A673 (cell line): Measurements from ENCODE around the gene UNK. TPM values are rescaled to one million over a fixed set of nuclear protein-coding genes. Genes with fewer than 3 reads are reported as not detected.

Source experiments
- BruUV-seq: library from RNA; stranded (reverse); fragments of 400-500 nt; replicated peaks from 2 replicates; lab custom pipeline; 2021; lab: Mats Ljungman, UMichigan
- CTCF ChIA-PET: fragments of 300-600 bp; sonication (Branson Sonifier 250); formaldehyde crosslinking; loops from one replicate; lab custom pipeline; 2022; ENCODE audit warnings: antibody characterized with exemption; lab: Charles Lee
- POLR2A ChIA-PET: fragments of 300-600 bp; sonication (Branson Sonifier 250); formaldehyde crosslinking; loops from one replicate; lab custom pipeline; 2022; ENCODE audit warnings: antibody characterized with exemption; ENCODE audit not compliant: low non-redundant PET; lab: Charles Lee
- DNase-seq: peaks from one replicate; pipeline ENCODE4 v3.0.0-alpha.2; 2015; ENCODE audit warnings: low spot score
- H3K27ac ChIP-seq: fragments of 200-600 bp; sonication (generic); 2 replicates; pipeline ENCODE4 v1.5.1; 2016; ENCODE audit warnings: mixed run types, low read depth, mild to moderate bottlenecking, mixed read lengths, antibody characterized with exemption, low read length; ENCODE audit not compliant: poor library complexity, severe bottlenecking
- H3K27me3 ChIP-seq: fragments of 200-600 bp; sonication (generic); replicated peaks from 2 replicates; pipeline ENCODE4 v1.6.1; 2017; ENCODE audit warnings: mixed run types, low read depth, mild to moderate bottlenecking, mixed read lengths, antibody characterized with exemption, low read length; ENCODE audit not compliant: insufficient read depth, poor library complexity
- H3K36me3 ChIP-seq: fragments of 200-600 bp; sonication (generic); 2 replicates; pipeline ENCODE4 v1.6.1; 2016; ENCODE audit warnings: mixed run types, mild to moderate bottlenecking, mixed read lengths, antibody characterized with exemption, low read length; ENCODE audit not compliant: insufficient read depth, poor library complexity, severe bottlenecking
- H3K4me1 ChIP-seq: fragments of 200-600 bp; sonication (generic); 2 replicates; pipeline ENCODE4 v1.6.1; 2017; ENCODE audit warnings: mixed run types, mild to moderate bottlenecking, mixed read lengths, antibody characterized with exemption, low read length; ENCODE audit not compliant: insufficient read depth, poor library complexity, severe bottlenecking
- H3K4me3 ChIP-seq: fragments of 200-600 bp; sonication (generic); 2 replicates; pipeline ENCODE4 v1.5.1; 2016; ENCODE audit warnings: low read depth, mixed run types, mild to moderate bottlenecking, mixed read lengths, low read length; ENCODE audit not compliant: poor library complexity, severe bottlenecking
- H3K9me3 ChIP-seq: fragments of 200-600 bp; sonication (generic); 2 replicates; pipeline ENCODE4 v1.6.1; 2016; ENCODE audit warnings: mixed run types, low read depth, mild to moderate bottlenecking, mixed read lengths, antibody characterized with exemption, low read length; ENCODE audit not compliant: poor library complexity, severe bottlenecking
- EZH2 ChIP-seq: fragments of 200-600 bp; sonication (generic); IDR thresholded peaks from 2 replicates; pipeline ENCODE4 v1.6.1; 2017; ENCODE audit warnings: borderline replicate concordance, low read depth, mild to moderate bottlenecking, mixed read lengths, antibody characterized with exemption, low read length; ENCODE audit not compliant: poor library complexity, severe bottlenecking
- intact Hi-C: fragments of 100-400 bp; cut with micrococcal nuclease; formaldehyde crosslinking; loops from one replicate; pipeline ENCODE4 v1.10.0; 2022; ENCODE audit not compliant: unreplicated experiment
- total RNA-seq: library from RNA; stranded (reverse); gene quantifications from 2 replicates; pipeline ENCODE4 v1.2.3, GENCODE V29; 2021
- TF ChIP-seq, protein P1 (sequence below): fragments of 300-800, 200-600 bp; sonication (generic); conservative IDR thresholded peaks from 2 replicates; pipeline ENCODE4 v1.5.1; 2017; ENCODE audit warnings: low read depth, mild to moderate bottlenecking, antibody characterized with exemption, low read length, moderate library complexity, mixed read lengths

Gene UNK
- total RNA-seq, 1 experiment from 2014 or later, result 53.2 TPM

DNA sequence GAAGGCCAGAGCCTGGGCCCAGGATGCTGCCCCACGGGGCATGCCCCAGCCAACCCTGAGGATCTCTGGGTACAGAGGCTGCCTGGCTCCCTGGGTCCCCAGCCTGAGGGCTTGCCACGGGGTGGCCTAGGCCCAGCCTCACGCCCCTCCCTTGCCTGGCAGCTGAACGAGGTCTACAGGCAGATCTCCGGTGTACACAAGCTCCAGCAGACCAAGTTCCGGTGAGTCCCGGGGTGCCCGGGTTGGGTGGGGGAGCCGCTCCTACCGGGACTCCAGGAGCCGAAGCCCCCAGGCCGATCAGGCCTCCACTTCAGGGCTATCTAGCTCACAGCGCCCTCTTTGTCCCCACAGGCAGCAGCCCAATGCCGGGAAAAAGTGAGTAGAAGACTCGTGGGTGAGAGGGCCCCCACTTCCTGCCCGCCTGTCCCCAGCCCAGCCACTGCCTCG lies 44.0 kb upstream of the UNK start:
- Histone ChIP-seq H3K27me3 (no peaks in the 10 kb centered on the region), H3K36me3 (no peaks in the 10 kb centered on the region), H3K27ac (no peak overlapping the region), H3K4me3 (no peak overlapping the region), H3K9me3 (no peaks in the 10 kb centered on the region), H3K4me1 (no peaks in the 10 kb centered on the region)
- BruUV-seq, result no TSS peak
- POLR2A ChIA-PET, result no interaction called here
- intact Hi-C loops, result no loop called here
- TF ChIP-seq, protein P1, sequence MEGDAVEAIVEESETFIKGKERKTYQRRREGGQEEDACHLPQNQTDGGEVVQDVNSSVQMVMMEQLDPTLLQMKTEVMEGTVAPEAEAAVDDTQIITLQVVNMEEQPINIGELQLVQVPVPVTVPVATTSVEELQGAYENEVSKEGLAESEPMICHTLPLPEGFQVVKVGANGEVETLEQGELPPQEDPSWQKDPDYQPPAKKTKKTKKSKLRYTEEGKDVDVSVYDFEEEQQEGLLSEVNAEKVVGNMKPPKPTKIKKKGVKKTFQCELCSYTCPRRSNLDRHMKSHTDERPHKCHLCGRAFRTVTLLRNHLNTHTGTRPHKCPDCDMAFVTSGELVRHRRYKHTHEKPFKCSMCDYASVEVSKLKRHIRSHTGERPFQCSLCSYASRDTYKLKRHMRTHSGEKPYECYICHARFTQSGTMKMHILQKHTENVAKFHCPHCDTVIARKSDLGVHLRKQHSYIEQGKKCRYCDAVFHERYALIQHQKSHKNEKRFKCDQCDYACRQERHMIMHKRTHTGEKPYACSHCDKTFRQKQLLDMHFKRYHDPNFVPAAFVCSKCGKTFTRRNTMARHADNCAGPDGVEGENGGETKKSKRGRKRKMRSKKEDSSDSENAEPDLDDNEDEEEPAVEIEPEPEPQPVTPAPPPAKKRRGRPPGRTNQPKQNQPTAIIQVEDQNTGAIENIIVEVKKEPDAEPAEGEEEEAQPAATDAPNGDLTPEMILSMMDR, result no peak
- TF ChIP-seq EZH2, result no peak
- no peak for DNase-seq
- CTCF ChIA-PET, result no interaction called here

DNA sequence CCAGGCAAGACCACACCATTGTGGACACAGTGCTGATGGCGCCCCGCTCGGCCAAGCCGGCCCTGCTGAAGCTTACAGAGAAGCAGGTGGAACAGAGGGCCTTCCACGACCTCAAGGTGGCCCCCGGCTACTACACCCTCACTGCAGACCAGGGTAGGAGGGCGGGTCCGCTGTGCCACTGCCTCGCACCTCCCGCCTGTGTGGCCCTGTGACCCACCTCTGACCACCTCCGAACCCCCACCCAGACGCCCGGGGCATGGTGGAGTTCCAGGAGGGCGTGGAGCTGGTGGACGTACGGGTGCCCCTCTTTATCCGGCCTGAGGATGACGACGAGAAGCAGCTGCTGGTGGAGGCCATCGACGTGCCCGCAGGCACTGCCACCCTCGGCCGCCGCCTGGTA lies 42.3 kb upstream of the UNK start:
- Histone ChIP-seq H3K27ac (no peak overlapping the region), H3K27me3 (no peaks in the 10 kb centered on the region), H3K4me3 (no peak overlapping the region), H3K4me1 (no peaks in the 10 kb centered on the region), H3K9me3 (no peaks in the 10 kb centered on the region), H3K36me3 (no peaks in the 10 kb centered on the region)
- ChIA-PET CTCF (interaction anchor here (1.3 kb wide), 1 partner anchor 141 kb away, joined by 3 read pairs; no protein-coding TSS in a partner anchor), POLR2A (no interaction called here)
- intact Hi-C loops, result no loop called here
- no TSS peak for BruUV-seq
- TF ChIP-seq, protein P1, result no peak
- TF ChIP-seq EZH2, result no peak
- DNase-seq, result no peak

DNA sequence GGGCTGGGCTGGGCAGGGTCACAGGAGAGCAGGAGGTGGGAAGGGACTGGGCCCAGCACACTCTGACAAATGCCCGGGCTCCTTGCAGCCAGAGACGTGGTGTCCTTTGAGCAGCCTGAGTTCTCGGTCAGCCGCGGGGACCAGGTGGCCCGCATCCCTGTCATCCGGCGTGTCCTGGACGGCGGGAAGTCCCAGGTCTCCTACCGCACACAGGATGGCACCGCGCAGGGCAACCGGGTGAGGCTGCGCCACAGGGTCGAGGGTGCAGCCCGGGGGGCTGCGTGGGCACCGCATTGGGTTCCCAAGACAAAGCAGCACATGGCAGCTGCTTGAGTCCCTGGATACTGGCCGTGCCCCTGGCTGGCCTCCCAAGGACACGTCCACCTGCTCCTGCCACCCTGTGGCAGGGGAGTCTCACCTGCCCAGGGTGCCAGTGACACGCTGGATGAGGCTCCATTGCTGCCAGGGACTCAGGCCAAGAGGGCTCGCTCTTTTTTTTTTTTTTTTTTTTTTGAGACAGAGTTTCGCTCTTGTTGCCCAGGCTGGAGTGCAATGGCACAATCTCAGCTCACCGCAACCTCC lies 40.9 kb upstream of the UNK start:
- DNase-seq, result no peak
- H3K27ac ChIP-seq, result no peak overlapping the region
- TF ChIP-seq EZH2, result no peak
- ChIA-PET POLR2A (no interaction called here), CTCF (interaction anchor here (0.7 to 1.3 kb wide), 2 partner anchors 10 to 142 kb away, joined by 3 to 7 read pairs; no protein-coding TSS in a partner anchor)
- no peaks in the 10 kb centered on the region for H3K9me3 ChIP-seq
- BruUV-seq, result no TSS peak
- H3K27me3 ChIP-seq, result no peaks in the 10 kb centered on the region
- H3K36me3 ChIP-seq, result no peaks in the 10 kb centered on the region
- H3K4me3 ChIP-seq, result no peak overlapping the region
- intact Hi-C loops, result no loop called here
- H3K4me1 ChIP-seq, result no peaks in the 10 kb centered on the region

DNA sequence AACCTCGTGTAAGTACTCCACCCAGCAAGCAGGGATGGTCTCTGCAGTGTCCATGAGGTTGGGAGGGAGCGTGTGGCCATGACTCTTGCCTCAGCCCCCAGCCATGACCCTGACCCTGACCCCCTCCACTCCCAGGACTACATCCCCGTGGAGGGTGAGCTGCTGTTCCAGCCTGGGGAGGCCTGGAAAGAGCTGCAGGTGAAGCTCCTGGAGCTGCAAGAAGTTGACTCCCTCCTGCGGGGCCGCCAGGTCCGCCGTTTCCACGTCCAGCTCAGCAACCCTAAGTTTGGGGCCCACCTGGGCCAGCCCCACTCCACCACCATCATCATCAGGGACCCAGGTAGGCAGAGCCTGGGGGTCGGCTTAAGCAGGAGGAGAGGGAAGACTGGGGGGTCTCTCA lies 35.9 kb upstream of the UNK start:
- intact Hi-C loops, result loop anchor here (5.0 kb wide), 1 partner anchor 326 kb away; no protein-coding TSS in a partner anchor
- peaks cover under 1% of the 10 kb centered on the region for H3K4me1 ChIP-seq
- H3K36me3 ChIP-seq, result no peaks in the 10 kb centered on the region
- DNase-seq, result no peak
- ChIA-PET CTCF (interaction anchor here (0.6 to 3.3 kb wide), 7 partner anchors 74 to 245 kb away, joined by 3 to 95 read pairs (median 5); partner anchors contain the start of gene SMIM5), POLR2A (no interaction called here)
- H3K4me3 ChIP-seq, result no peak overlapping the region
- TF ChIP-seq, protein P1, result no peak
- TF ChIP-seq EZH2, result no peak
- no peaks in the 10 kb centered on the region for H3K9me3 ChIP-seq
- H3K27me3 ChIP-seq, result no peaks in the 10 kb centered on the region
- no peak overlapping the region for H3K27ac ChIP-seq
- BruUV-seq, result no TSS peak
